ENCODE data around the gene PDE11A. TPM values are rescaled to one million over a fixed set of nuclear protein-coding genes. Genes with fewer than 3 reads are reported as not detected.
A peak's percentile ranks its signal among the peaks of the same experiment; 100 is the strongest.

PDE11A gene
- under 1 TPM in 1 of 4 donors, not detected in 3; 0.12 TPM for total RNA-seq

DNA sequence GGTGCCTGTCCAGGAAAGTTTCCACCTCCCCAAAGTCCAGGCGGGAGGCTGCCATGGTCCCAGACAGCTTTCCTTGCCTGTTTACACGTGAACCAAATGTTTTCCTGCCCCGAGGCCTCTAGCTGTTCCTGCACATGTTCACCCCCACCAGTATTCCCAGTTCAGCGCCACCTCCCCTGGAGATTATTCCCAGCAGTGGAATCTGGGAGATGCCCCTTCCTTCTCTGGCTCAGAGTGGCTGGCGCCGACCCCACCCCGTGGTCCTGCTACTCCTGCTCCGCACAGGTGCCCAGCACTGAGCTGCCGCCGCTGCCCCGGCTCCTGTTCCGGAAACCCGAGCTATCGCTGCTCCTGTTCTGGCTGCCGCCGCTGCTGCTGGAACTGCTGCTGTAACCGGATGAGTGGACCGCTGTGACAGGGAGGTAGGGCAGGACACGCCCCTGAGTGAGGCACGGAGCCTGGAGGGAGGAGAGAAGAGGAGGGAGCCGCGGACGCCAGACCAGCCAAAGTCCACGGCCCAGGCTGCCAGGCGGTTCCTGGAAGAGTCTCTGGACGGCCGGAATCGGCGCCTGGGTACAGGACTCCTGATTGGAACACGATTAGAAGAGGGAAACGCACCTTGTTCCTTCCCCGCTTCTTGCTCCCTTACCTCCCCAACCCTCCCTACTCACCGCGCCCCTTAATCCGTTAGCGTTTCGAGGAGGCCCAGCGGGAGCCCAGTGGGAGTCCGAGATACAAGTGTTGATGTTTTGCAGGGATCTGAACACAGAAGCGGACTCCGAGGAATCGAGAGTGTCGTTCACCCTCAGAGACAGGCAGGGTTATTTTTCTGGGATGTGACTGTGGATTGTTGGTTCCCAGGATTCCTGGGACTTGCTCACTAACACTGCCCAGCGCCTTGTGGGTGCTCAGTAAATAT is at the start of gene PDE11A:
Gene PDE11A, minus strand, starts transcription at position 395 of the 919 bp plus-strand sequence. Its CDS starts 340 bp downstream, at position 55.
- Histone ChIP-seq H3K4me1 (peaks cover 0 to 14% (median 3%) of the 10 kb centered on the region in 3 donors), H3K9me3 (no peaks in the 10 kb centered on the region), H3K4me3 (peak within 1 kb of the TSS; percentile 19 to 63 (median 40)), H3K27me3 (peaks cover 0 to 44% (median 0%) of the 10 kb centered on the region in 4 donors), H3K36me3 (no peaks in the 10 kb centered on the region), H3K27ac (no peak within 1 kb of the TSS)
- intact Hi-C loops (cut with DNase I), result no loop called here
- no peak for TF ChIP-seq POLR2A (IDR thresholded peaks at IDR 0.05)
- TF ChIP-seq CTCF (IDR thresholded peaks at IDR 0.05), result no peak
- WGBS, 2 donors, result 2 to 4% methylated on average over 14 to 30 of the region's 44 CpGs
- no peak for DNase-seq

- H3K9me3 ChIP-seq, result no peaks in the 10 kb centered on the region
- no peak overlapping the region for H3K27ac ChIP-seq
- DNase-seq, result no peak
- no peaks in the 10 kb centered on the region for H3K4me1 ChIP-seq
- intact Hi-C loops (cut with DNase I), result loop anchor here (10.0 kb wide), 1 partner anchor 295 kb away; no protein-coding TSS in a partner anchor
- WGBS, 2 donors, result 86 to 88% methylated on average over 3 of the region's 3 CpGs
- no peak for TF ChIP-seq CTCF (IDR thresholded peaks at IDR 0.05)
- no peak for TF ChIP-seq POLR2A (IDR thresholded peaks at IDR 0.05)
- H3K4me3 ChIP-seq, result no peak overlapping the region
- peaks cover 0 to 79% (median 2%) of the 10 kb centered on the region in 3 donors for H3K36me3 ChIP-seq
- H3K27me3 ChIP-seq, result no peaks in the 10 kb centered on the region
Measured at GRCh38 chr2:178119179-178119922, 46.8 kb upstream of the PDE11A start.

DNA sequence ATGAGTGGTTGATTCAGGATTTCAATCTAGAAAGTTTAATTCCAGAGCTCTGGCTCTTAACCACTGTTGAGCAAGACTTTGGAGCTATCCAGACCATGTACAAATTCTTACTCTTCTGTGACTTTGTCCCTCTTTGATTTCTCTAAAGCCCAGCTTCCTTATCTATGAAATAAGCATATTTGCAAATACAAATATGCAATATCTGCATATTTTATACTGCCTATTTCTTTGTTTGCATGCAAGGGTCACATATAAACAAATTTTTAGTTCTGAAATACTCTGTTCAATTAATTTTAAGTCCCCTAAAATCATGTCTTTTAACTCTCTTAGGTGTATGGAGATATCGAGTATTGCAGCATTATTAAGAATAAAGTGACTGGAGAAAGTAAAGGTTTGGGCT is 45.1 kb upstream of the PDE11A start:
- intact Hi-C loops (cut with DNase I), result loop anchor here (10.0 kb wide), 1 partner anchor 297 kb away; no protein-coding TSS in a partner anchor
- Histone ChIP-seq H3K27ac (no peak overlapping the region), H3K36me3 (peaks cover 0 to 63% (median 0%) of the 10 kb centered on the region in 3 donors), H3K4me1 (peaks cover 0 to 15% (median 9%) of the 10 kb centered on the region in 3 donors), H3K4me3 (no peak overlapping the region), H3K27me3 (no peaks in the 10 kb centered on the region), H3K9me3 (no peaks in the 10 kb centered on the region)
- TF ChIP-seq POLR2A (IDR thresholded peaks at IDR 0.05), result no peak
- TF ChIP-seq CTCF (IDR thresholded peaks at IDR 0.05), result no peak
- 91 to 95% methylated on average over 1 of the region's 1 CpG for WGBS, 2 donors
- no peak for DNase-seq

GRCh38 chr2:178115271-178115670 is 42.7 kb upstream of the PDE11A start:
- no peak for TF ChIP-seq CTCF (IDR thresholded peaks at IDR 0.05)
- TF ChIP-seq POLR2A (IDR thresholded peaks at IDR 0.05), result no peak
- DNase-seq, result no peak
- Histone ChIP-seq H3K9me3 (no peaks in the 10 kb centered on the region), H3K27me3 (no peaks in the 10 kb centered on the region), H3K4me3 (no peak overlapping the region), H3K4me1 (peaks cover 0 to 25% (median 13%) of the 10 kb centered on the region in 3 donors), H3K27ac (no peak overlapping the region), H3K36me3 (peaks cover 0 to 38% (median 0%) of the 10 kb centered on the region in 3 donors)
- intact Hi-C loops (cut with DNase I), result loop anchor here (10.0 kb wide), 1 partner anchor 300 kb away; no protein-coding TSS in a partner anchor

Data from esophagus squamous epithelium (tissue), 5 donors.